AG10803 (cell line): Measurements from ENCODE around the gene GBGT1.

ENCODE experiments used
- DNase-seq: peaks from one replicate; pipeline ENCODE4 v3.0.0; 2010; ENCODE audit warnings: low read depth
- H3K4me3 ChIP-seq: 2 replicates; pipeline ENCODE4 v1.5.1; 2011; ENCODE audit warnings: mild to moderate bottlenecking, low read length, control low read depth
- CTCF ChIP-seq: conservative IDR thresholded peaks from 2 replicates; pipeline ENCODE4 v1.5.1; 2011; ENCODE audit warnings: mild to moderate bottlenecking, low read length, control low read depth, inconsistent platforms

The GBGT1 gene

GRCh38 chr9:133126697-133127339, 36.9 kb downstream of the GBGT1 start:
- DNase-seq, result no peak
- H3K4me3 ChIP-seq, result peak overlapping the region; percentile 10; the same call in 1 of the 2 replicates
- TF ChIP-seq CTCF, result no peak

GRCh38 chr9:133125941-133126696, 37.6 kb downstream of the GBGT1 start:
- no peak for TF ChIP-seq CTCF
- DNase-seq, result peak; percentile 61
- peak overlapping the region; percentile 22; the same call in 1 of the 2 replicates for H3K4me3 ChIP-seq

- no peak for DNase-seq
- TF ChIP-seq CTCF, result no peak
- H3K4me3 ChIP-seq, result no peak overlapping the region
Measured at GRCh38 chr9:133124907-133125275, 38.8 kb downstream of the GBGT1 start.

- no peak overlapping the region for H3K4me3 ChIP-seq
- TF ChIP-seq CTCF, result no peak
- DNase-seq, result no peak
Measured at GRCh38 chr9:133124123-133124906, 39.4 kb downstream of the GBGT1 start.

GRCh38 chr9:133122935-133123611, 40.6 kb downstream of the GBGT1 start:
- TF ChIP-seq CTCF, result no peak
- no peak overlapping the region for H3K4me3 ChIP-seq

GRCh38 chr9:133122605-133122934, 41.1 kb downstream of the GBGT1 start:
- no peak for TF ChIP-seq CTCF
- H3K4me3 ChIP-seq, result no peak overlapping the region
- DNase-seq, result no peak

More at GRCh38 chr9:133122935-133123611, 40.6 kb downstream of the GBGT1 start:
- DNase-seq, result no peak
